H4 (cell line): ENCODE measurements around the gene TEX9. TPM values are rescaled to one million over a fixed set of nuclear protein-coding genes. Genes with fewer than 3 reads are reported as not detected.
A peak's percentile ranks its signal among the peaks of the same experiment; 100 is the strongest.
"Not testable (repeated sequence)": the region's sequence is repeated elsewhere in the genome, so short reads cannot be mapped to it uniquely, and the experiment has no call there.

Experiments used
- DNase-seq: peaks from one replicate; pipeline ENCODE4 v3.0.0-alpha.2; 2015; ENCODE audit warnings: low spot score
- total RNA-seq: library from RNA; depleted of rRNA; stranded (reverse); fragments of >200 nt; shearing (Covaris generic); gene quantifications from 2 replicates; pipeline ENCODE4 v1.2.3, GENCODE V29; 2014; rRNA removed

The TEX9 gene
- total RNA-seq = 3.5 and 9.5 TPM in 2 replicates

- DNase-seq = peak; percentile 77
Observed at GRCh38 chr15:56365075-56365711, at the start of gene TEX9. Gene TEX9 (plus strand): TSS chr15:56365426. CDS start chr15:56365451, 25 bp downstream.

- not testable (repeated sequence) for DNase-seq
Observed at GRCh38 chr15:56316561-56316960, 48.7 kb upstream of the TEX9 start.

- no peak for DNase-seq
Observed at GRCh38 chr15:56320316-56320715, 44.9 kb upstream of the TEX9 start.

GRCh38 chr15:56320861-56321260, 44.4 kb upstream of the TEX9 start:
- DNase-seq = no peak

- no peak for DNase-seq
Observed at GRCh38 chr15:56322444-56322843, 42.8 kb upstream of the TEX9 start.

- no peak for DNase-seq
Observed at GRCh38 chr15:56323435-56323834, 41.8 kb upstream of the TEX9 start.

GRCh38 chr15:56325186-56325585, 40.0 kb upstream of the TEX9 start:
- DNase-seq = no peak

GRCh38 chr15:56327721-56328502, 37.3 kb upstream of the TEX9 start:
- peak; percentile 44 for DNase-seq

GRCh38 chr15:56337084-56337725, 28.0 kb upstream of the TEX9 start:
- no peak for DNase-seq

- DNase-seq = no peak
Observed at GRCh38 chr15:56339594-56339993, 25.6 kb upstream of the TEX9 start.

GRCh38 chr15:56341201-56341600, 24.0 kb upstream of the TEX9 start:
- DNase-seq = no peak

GRCh38 chr15:56342653-56343052, 22.6 kb upstream of the TEX9 start:
- no peak for DNase-seq

- DNase-seq = no peak
Observed at GRCh38 chr15:56343879-56344278, 21.3 kb upstream of the TEX9 start.

GRCh38 chr15:56344336-56344735, 20.9 kb upstream of the TEX9 start:
- no peak for DNase-seq

GRCh38 chr15:56346414-56346813, 18.8 kb upstream of the TEX9 start:
- DNase-seq = no peak

- no peak for DNase-seq
Observed at GRCh38 chr15:56349554-56349953, 15.7 kb upstream of the TEX9 start.

- no peak for DNase-seq
Observed at GRCh38 chr15:56351353-56351752, 13.9 kb upstream of the TEX9 start.

GRCh38 chr15:56351957-56352506, 13.2 kb upstream of the TEX9 start:
- DNase-seq = no peak

- no peak for DNase-seq
Observed at GRCh38 chr15:56353119-56353518, 12.1 kb upstream of the TEX9 start.

- DNase-seq = no peak
Observed at GRCh38 chr15:56353740-56354139, 11.5 kb upstream of the TEX9 start.

GRCh38 chr15:56356616-56357015, 8.6 kb upstream of the TEX9 start:
- DNase-seq = peak; percentile 24

GRCh38 chr15:56358604-56359003, 6.6 kb upstream of the TEX9 start:
- no peak for DNase-seq

- no peak for DNase-seq
Observed at GRCh38 chr15:56361987-56362386, 3.2 kb upstream of the TEX9 start.
